ENCODE measurements around the gene PRPF19. TPM values are rescaled to one million over a fixed set of nuclear protein-coding genes. Genes with fewer than 3 reads are reported as not detected.
A peak's percentile ranks its signal among the peaks of the same experiment; 100 is the strongest.

The PRPF19 gene
- total RNA-seq, 3 donors from 2014 or later (not counting 1 experiment from before 2014, with no cell fraction given): 61.0 to 69.7 (median 67.5) TPM

- DNase-seq (peak in 1 of 2 donors; percentile 41), ATAC-seq (no peak)
- H3K4me3 Mint-ChIP-seq: no peak overlapping the region
- no peaks in the 10 kb centered on the region for H3K36me3 Mint-ChIP-seq
- H3K4me1 ChIP-seq (ENCODE audit: control insufficient read depth, insufficient read depth, low read length): no peaks in the 10 kb centered on the region
- H3K4me1 Mint-ChIP-seq: peaks cover 0 to 4% of the 10 kb centered on the region in 2 donors
- H3K27ac Mint-ChIP-seq: no peak overlapping the region
- no peak overlapping the region for H3K27ac ChIP-seq (ENCODE audit: low read length)
- WGBS (ENCODE audit: insufficient coverage): 77% methylated on average over 11 of the region's 11 CpGs
- H3K36me3 ChIP-seq (ENCODE audit: control insufficient read depth, insufficient read depth, low read length): no peaks in the 10 kb centered on the region
- TF ChIP-seq CTCF (IDR thresholded peaks at IDR 0.05): no peak
- intact Hi-C loops (cut with micrococcal nuclease): no loop called here
- H3K9me3 ChIP-seq (ENCODE audit: control insufficient read depth, insufficient read depth, low read length): no peaks in the 10 kb centered on the region
- H3K4me3 ChIP-seq (ENCODE audit: low read length): no peak overlapping the region
- peaks cover 10 to 14% of the 10 kb centered on the region in 2 donors for H3K27me3 Mint-ChIP-seq (ENCODE audit: low read depth in 2 of 2)
- no peaks in the 10 kb centered on the region for H3K27me3 ChIP-seq (ENCODE audit: control insufficient read depth, insufficient read depth, low read length)
- H3K9me3 Mint-ChIP-seq: no peaks in the 10 kb centered on the region
These were observed 38.3 kb upstream of the PRPF19 start for GRCh38 chr11:60944490-60945294.

- Mint-ChIP-seq H3K27me3 (ENCODE audit: low read depth in 2 of 2) (peaks cover 0 to 6% of the 10 kb centered on the region in 2 donors), H3K4me1 (no peaks in the 10 kb centered on the region), H3K36me3 (no peaks in the 10 kb centered on the region), H3K27ac (no peak overlapping the region), H3K9me3 (no peaks in the 10 kb centered on the region), H3K4me3 (no peak overlapping the region)
- TF ChIP-seq CTCF (IDR thresholded peaks at IDR 0.05): no peak
- H3K4me1 ChIP-seq (ENCODE audit: control insufficient read depth, insufficient read depth, low read length): no peaks in the 10 kb centered on the region
- no peak for DNase-seq
- intact Hi-C loops (cut with micrococcal nuclease): no loop called here
- no peaks in the 10 kb centered on the region for H3K27me3 ChIP-seq (ENCODE audit: control insufficient read depth, insufficient read depth, low read length)
- no peaks in the 10 kb centered on the region for H3K36me3 ChIP-seq (ENCODE audit: control insufficient read depth, insufficient read depth, low read length)
- no peak overlapping the region for H3K4me3 ChIP-seq (ENCODE audit: low read length)
- H3K27ac ChIP-seq (ENCODE audit: low read length): no peak overlapping the region
- no peak for ATAC-seq
- 86% methylated on average over 9 of the region's 9 CpGs for WGBS (ENCODE audit: insufficient coverage)
- H3K9me3 ChIP-seq (ENCODE audit: control insufficient read depth, insufficient read depth, low read length): no peaks in the 10 kb centered on the region
These were observed 36.7 kb upstream of the PRPF19 start for GRCh38 chr11:60942970-60943565.

- DNase-seq (no peak), ATAC-seq (no peak)
- Mint-ChIP-seq H3K9me3 (no peaks in the 10 kb centered on the region), H3K27ac (no peak overlapping the region), H3K4me3 (no peak overlapping the region), H3K36me3 (no peaks in the 10 kb centered on the region), H3K27me3 (ENCODE audit: low read depth in 2 of 2) (peaks cover 0 to 6% of the 10 kb centered on the region in 2 donors), H3K4me1 (no peaks in the 10 kb centered on the region)
- Histone ChIP-seq H3K4me3 (ENCODE audit: low read length) (no peak overlapping the region), H3K27ac (ENCODE audit: low read length) (no peak overlapping the region), H3K9me3 (ENCODE audit: control insufficient read depth, insufficient read depth, low read length) (no peaks in the 10 kb centered on the region), H3K36me3 (ENCODE audit: control insufficient read depth, insufficient read depth, low read length) (no peaks in the 10 kb centered on the region), H3K27me3 (ENCODE audit: control insufficient read depth, insufficient read depth, low read length) (no peaks in the 10 kb centered on the region), H3K4me1 (ENCODE audit: control insufficient read depth, insufficient read depth, low read length) (no peaks in the 10 kb centered on the region)
- WGBS (ENCODE audit: insufficient coverage): 91% methylated on average over 4 of the region's 4 CpGs
- intact Hi-C loops (cut with micrococcal nuclease): no loop called here
- TF ChIP-seq CTCF (IDR thresholded peaks at IDR 0.05): no peak
These were observed 35.8 kb upstream of the PRPF19 start for GRCh38 chr11:60942219-60942618.

All from natural killer cell (primary cell).